ENCODE data around the gene CDC14A.
A peak's percentile ranks its signal among the peaks of the same experiment; 100 is the strongest.
"Not testable (repeated sequence)": the region's sequence is repeated elsewhere in the genome, so short reads cannot be mapped to it uniquely, and the experiment has no call there.

Gene CDC14A

DNA sequence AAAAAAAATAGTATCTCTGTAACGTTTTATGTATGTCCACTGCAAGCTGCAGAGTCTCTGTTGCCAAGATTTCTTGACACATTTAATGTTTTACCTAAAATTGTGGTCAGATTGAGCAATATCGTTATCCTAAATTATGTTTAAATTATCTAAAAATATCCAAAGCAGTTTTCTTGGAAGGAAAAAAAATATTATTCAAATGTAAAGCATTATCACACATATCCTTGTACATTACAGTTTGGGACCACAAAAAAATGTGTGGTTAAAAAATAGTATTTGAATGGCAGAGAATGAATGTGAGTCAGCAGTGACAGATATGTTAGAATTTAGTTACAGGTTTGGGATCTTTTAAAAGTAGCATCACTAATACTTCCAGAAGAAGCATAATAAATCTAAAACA is 21.2 kb upstream of the CDC14A start:
- DNase-seq (ENCODE audit: extremely low spot score, insufficient read length, low read depth); FAIRE-seq: not testable (repeated sequence)

DNA sequence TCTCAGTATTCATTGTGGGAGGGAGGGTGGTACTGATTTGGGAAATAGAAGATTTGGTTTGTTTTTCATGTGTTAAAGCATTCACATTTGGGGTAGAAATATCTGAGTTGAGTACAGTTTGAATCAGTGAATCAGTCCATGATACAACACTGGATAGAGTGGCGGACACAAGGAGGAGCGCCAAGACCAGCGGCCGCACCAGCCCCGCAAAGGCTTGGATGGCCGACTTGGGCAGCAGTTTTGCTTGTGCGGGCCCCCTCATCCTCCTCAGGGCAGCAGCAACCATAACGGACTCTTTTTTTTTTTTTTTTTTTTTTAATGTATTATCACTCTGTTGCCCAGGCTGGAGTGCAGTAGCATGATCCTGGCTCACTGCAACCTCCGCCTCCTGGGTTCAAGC is 20.0 kb upstream of the CDC14A start:
- DNase-seq (ENCODE audit: extremely low spot score, insufficient read length, low read depth): no peak
- FAIRE-seq: no peak

DNA sequence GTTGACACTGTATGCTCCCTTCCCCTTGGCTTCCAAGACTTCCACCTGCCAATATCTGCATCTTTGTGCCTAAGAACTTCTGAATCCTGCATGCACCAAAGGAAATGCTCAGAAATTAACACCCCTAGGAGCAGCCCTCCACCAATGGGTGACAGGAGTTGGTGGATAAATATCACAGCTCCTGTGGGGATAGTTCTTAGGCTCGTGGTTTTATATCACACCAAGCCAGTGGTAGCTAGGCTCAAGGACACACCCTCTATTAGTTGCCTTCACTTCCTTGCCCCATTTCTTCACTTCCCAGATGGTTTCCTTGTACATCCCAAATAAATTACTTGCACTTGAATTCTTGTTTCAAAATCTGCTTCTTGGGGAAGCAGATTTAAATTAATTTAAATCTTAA is 16.9 kb upstream of the CDC14A start:
- FAIRE-seq (no peak), DNase-seq (ENCODE audit: extremely low spot score, insufficient read length, low read depth) (no peak)

DNA sequence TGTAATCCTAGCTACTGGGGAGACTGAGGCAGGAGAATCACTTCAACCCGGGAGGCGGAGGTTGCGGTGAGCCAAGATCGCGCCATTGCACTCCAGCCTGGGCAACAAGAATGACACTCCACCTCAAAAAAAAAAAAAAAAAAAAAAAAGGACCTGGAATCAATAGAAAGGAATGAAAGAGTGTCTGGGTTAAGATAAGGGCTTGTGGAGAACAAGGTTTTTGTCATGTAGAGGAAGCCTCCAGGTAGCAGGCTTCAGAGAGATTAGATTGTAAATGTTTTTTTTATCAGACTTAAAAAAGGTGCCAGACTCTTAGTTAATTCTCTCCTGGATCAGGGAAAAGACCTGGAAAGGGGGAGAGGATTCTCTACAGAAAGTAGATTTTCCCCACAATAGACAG is 14.4 kb upstream of the CDC14A start:
- not testable (repeated sequence) for DNase-seq (ENCODE audit: extremely low spot score, insufficient read length, low read depth); FAIRE-seq

DNA sequence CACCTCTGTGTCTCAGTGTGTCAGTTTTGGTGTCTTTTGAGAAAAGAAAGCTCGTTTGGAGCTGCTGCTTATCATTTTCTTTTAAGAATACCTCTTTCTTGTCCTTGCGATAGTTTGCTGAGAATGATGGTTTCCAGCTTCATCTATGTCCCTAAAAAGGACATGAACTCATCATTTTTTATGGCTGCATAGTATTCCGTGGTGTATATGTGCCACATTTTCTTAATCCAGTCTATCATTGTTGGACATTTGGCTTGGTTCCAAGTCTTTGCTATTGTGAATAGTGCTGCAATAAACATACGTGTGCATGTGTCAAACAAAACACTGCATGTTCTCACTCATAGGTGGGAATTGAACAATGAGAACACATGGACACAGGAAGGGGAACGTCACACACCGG is 12.6 kb upstream of the CDC14A start:
- DNase-seq (ENCODE audit: extremely low spot score, insufficient read length, low read depth); FAIRE-seq: not testable (repeated sequence)

DNA sequence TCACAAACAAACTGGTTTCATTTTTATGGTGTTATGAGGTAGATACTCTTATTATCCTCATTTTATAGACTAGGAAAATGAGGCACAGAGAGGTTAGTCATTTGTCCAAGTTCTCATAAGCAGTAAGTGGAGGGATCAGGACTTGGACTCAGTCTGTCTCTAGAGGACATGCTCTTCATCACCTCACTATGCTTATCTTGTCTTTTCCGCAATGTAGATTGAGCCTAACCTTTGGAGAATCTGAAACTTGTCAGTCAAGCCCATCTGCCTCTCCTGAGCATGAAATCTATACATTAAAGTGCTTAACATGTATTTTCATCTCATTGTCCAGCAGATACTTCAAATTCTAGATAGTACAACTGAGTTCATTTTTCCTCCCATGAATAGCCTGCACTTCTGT is 11.8 kb upstream of the CDC14A start:
- FAIRE-seq: no peak

DNA sequence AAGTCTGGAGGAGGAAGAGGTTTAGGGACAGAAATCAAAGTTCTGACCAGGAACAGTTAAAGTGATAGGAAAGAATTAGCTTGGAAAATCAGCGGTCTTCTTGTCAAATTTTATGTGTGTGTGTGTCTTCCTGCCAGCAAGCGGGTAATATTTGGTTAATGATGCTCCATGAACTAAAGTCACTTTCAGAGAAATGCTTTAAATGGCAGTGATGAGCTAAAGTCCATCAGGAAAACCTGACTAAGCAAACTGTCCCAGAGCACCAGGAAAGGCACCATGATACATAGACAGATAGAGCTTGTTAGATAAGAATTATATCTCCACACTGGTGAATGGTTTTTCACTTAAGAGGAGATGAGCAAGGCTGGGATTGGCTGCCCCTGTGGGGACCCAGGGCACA is 10.0 kb upstream of the CDC14A start:
- DNase-seq (ENCODE audit: extremely low spot score, insufficient read length, low read depth) (no peak), FAIRE-seq (no peak)

More for the DNA sequence above, 11.8 kb upstream of the CDC14A start:
- DNase-seq (ENCODE audit: extremely low spot score, insufficient read length, low read depth): no peak

DNA sequence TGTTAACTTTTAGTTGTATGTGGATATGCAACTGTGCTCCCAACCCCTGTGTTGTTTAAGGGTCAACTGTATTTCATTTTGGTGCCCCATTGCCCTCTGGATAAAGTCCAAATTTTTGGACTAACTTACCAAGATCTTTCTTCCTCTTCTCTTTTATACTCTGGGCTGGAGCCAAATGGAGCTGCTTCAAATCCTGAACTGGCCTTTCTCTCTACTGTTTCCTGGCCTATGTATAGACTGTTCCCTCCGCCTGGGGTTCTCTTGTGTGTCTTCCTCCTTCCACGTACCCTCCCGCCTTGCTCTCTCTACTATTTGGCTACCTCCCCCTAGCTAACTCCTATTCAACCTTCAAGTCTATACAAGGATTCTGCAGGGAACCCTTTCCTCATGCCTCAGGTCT is 8.4 kb upstream of the CDC14A start:
- no peak for DNase-seq (ENCODE audit: extremely low spot score, insufficient read length, low read depth)
- FAIRE-seq: no peak

DNA sequence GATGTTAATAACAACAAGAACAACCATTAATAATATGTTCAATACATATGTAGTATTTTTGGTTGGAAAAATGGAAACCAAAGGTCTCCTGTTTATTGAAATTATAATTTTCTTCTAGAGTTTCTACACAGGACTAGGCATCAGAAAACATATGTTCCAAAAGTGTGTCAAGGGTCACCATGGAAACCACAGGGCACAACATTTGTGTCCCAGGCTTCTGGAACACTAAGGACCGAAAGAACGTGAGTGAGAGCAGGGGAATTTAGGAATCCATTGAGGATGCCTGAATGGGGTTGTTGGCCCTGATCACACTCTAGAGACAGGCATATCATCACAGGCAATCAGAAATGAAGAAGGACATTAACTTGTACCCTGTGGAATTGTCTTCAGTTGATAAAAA is 7.5 kb upstream of the CDC14A start:
- no peak for FAIRE-seq
- no peak for DNase-seq (ENCODE audit: extremely low spot score, insufficient read length, low read depth)

DNA sequence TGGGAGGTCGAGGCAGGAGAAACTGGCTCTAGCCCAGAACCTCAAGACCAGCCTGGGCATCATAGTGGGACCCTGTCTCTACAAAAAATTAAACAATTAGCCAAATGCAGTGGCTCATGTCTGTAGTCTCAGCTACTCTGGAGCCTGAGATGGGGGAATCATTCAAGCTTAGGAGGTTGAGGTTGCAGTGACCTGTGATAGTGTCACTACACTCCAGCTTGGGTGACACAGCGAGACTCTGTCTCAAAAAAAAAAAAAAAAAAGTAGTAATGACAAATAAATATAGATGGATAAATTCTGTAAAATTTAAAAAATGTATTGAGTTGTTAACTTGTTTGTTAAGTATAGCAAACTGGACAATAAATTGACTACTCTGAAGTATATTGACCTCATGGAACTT is 5.9 kb upstream of the CDC14A start:
- DNase-seq (ENCODE audit: extremely low spot score, insufficient read length, low read depth) (no peak), FAIRE-seq (no peak)

DNA sequence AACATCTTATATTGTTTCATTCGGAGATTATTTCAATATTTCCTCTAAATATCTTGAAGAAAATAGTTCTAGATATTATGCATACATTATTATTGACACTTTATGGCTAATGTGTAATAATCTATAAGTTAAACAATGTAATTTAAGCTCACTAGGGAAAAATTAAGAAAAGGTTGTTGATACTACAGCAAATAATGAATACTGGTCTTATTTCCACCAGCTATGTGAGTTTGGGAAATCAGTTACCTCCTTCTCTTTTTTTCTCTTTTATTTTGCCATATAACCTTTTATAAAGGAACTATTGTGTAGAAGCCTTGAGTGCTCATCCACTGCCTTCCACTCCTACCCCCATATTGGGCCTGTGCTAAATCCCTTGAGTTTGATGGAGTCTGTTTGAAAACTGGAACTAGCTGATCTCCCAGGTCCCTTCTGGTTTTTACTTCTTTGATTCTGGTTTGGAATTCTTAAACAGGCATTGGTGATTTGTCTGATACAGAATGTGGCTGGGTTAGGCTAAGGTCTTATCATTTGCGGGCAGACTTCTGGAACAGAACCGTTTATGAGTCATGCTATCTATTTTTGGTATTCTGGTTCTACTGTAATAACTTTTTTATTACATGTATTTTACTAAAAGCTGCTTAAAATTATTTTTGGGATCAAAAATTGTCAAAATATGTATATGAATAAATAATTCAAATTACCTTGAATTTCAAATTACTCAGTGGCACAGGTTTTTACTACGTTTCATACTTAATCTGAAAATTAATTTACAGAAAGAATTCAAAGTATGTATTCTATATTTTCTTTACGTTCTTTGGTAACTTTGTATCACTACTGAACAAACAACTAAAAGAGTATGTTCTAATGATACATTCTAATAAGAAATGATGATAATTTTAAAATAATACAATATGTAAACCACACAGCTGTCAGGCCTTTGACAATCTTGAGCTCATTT is 5.0 kb upstream of the CDC14A start:
- no peak for DNase-seq (ENCODE audit: extremely low spot score, insufficient read length, low read depth)
- FAIRE-seq: no peak

DNA sequence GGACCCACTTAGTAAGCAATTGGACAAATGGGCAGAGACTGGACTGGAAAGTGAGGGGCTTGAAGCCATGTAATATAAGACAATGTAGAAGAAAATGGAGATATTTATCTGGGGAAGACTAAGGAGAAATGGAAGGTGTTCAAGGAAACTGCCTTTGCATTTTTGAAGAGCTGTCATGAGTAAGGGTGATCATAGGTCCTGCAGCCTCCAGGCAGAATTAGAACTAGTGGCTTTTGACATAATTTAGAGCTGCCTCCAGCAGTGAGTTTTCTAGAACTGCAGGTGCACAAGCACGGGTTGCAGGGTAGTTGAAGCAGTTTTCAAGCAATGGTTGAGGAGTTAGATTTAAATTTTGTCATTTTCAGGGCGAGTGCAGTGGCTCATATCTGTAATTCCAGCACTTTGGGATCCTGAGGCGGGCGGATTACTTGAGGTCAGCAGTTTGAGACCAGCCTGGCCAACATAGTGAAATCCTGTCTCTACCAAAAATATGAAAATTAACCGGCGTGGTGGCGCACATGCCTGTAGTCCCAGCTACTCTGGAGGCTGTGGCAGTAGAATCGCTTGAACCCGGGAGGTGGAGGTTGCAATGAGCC is 3.7 kb upstream of the CDC14A start:
- no peak for FAIRE-seq
- no peak for DNase-seq (ENCODE audit: extremely low spot score, insufficient read length, low read depth)

DNA sequence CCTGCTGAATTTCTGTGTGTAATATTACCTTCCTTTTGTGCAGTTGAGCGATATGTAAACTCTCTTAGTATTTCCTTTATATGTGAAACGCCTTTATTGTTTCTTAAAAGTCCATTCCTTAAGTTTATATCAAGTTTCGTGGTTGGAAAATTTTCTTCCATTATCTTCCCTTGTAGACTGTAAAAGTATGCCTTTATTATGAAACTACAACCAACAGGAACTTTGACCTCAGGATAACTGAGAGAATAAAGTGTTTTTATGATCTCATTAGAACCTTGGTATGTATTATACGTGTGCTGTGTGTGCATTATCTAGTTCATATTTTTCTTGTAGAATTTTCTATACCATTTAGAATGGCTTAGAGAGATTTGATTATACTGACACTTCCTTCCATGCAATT is 3.1 kb upstream of the CDC14A start:
- DNase-seq (ENCODE audit: extremely low spot score, insufficient read length, low read depth): no peak
- no peak for FAIRE-seq

DNA sequence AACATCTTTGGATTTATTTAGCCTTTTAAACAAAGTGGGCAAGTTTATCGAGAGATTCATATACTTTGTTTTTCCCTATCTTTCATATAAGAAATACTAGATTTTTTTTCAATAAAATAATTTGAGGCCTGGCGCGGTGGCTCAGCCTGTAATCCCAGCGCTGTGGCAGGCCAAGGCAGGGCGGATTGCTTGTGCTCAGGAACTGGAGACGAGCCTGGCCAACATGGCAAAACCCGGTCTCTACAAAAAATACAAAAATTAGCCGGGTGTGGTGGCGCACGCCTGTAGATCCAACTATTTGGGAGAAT is 1.6 kb upstream of the CDC14A start:
- FAIRE-seq (no peak), DNase-seq (ENCODE audit: extremely low spot score, insufficient read length, low read depth) (no peak)

DNA sequence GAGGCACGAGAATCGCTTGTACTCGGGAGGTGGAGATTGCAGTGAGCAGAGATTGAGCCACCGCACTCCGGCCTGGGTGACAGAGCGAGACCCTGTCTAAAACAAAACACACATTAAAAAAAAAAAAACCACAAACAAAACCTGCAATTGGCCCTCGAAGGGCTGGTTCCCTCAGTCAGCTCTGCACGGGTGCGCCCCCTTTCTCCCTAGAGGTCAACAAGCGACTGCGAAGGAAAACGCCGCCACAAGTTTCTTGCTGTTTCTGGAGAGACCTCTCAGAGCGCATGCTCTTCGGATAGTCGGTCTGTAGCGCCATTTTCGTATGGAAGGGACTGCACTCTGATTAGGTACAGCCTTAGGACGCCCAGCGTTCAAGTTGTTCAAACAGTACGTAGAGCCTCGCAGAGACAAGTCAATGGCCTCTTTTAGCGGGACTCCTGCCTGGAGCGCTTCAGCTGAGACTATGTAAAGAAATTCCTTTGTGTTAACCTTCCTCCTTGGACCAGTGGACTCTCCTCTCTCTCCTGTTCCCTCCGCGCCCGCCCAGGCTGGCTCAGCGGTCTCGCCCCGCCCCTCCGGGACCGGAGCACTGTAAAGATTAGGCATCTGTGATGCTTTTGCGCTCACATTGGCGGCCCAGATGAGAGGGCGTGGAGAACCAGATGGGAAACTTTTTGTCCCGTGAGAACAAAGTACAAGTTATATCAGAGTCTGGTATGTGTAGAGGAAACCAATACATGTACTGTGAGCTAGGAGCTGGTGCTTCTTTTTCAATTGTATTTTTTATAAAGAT is 1.0 kb upstream of the CDC14A start:
- peak; percentile 72 for DNase-seq (ENCODE audit: extremely low spot score, insufficient read length, low read depth)
- peak; percentile 95 for FAIRE-seq

DNA sequence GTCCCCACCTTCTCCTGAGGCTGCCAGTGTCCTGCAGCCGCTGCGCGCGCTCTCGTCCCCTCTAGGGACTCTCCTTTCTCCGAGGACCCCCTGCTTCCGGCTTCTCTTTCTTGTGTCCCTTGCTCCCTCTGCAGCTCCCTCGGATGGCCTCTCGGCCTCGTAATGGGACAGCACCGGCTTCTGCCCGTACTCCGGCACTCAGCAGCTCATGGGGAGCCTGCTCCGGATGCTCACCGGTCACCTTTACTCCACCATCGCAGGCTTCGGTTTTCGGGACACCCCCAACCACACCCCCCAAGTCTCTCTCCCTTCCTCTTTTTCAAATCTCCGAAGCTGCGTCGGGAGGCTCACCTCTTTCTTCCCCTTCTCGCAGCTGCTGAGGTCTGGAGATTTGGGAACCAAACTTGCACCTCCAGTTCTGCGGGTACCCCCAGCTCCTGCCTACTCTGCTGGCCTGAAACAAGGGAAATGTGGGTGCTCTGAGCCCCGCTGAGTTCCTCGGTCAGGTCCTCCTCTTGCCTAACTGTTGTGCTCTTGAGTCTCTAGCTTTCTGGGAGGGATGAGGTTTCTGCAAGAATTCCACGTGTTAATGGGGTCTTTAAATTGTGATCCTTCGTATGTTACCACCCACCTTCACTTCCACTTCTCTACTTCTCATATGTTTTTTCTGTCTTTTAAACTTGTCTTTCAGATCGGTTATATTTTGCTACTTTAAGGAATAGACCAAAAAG is 930 bp downstream of the CDC14A start:
- peak; percentile 7 for DNase-seq (ENCODE audit: extremely low spot score, insufficient read length, low read depth)
- peak; percentile 75 for FAIRE-seq

DNA sequence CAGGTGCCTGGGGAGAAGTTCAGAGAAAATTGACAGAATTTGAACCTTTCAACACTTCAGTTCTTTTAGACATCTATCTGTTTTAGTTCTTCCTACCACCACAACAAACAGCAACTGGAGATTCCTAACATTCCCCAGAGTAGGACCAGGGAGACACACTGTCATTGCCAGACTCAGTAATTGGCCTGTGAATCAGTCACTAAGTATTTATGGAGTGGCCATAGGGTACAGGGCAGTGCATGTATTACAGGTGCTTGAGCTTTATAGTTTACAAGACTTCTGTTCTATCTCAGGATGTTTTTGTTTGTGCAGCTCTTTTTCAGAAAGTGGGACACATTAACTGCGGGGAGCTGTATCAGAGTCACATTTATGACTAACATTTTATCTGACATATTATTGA is 1.7 kb downstream of the CDC14A start:
- DNase-seq (ENCODE audit: extremely low spot score, insufficient read length, low read depth): no peak
- no peak for FAIRE-seq

DNA sequence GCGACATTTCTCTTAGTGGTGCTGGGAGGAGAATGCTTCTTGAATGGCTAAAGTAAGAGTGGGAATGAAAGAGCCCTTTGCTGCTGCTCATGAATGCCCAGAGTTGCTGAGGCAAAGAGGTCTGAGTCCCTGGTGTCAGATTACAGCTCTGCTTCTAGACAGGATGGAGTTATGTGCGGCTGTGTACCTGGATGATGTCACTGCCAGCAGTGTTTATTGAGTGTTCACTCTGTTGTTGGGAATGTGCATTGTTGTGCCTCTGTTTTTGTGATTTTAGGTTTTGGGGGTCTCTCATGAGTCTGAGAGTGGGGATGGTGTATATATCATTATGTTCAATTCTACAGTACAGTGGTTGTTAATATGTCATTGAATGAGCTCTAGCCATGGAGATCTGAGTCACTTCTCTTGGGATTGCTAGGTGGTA is 2.7 kb downstream of the CDC14A start:
- DNase-seq (ENCODE audit: extremely low spot score, insufficient read length, low read depth): no peak
- no peak for FAIRE-seq

DNA sequence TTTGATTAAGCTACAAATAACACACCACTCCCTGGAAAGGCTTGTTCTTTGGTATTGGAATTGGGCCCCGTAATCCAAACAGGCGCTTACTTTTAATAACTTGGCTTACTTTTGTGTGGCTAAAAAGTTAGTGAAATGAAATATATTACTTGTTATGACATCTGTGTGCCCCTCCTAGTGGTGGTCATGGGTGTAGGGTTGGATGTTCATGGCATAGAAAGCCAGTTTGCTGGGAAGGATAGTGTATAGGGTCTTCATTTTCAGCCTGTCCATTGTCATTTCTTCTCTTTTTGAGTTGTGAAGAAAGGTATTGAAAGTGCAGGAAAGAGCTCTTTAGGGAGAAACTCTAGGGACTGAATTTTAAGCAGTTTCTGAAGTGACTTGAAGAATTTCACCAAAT is 5.9 kb downstream of the CDC14A start:
- FAIRE-seq: no peak

DNA sequence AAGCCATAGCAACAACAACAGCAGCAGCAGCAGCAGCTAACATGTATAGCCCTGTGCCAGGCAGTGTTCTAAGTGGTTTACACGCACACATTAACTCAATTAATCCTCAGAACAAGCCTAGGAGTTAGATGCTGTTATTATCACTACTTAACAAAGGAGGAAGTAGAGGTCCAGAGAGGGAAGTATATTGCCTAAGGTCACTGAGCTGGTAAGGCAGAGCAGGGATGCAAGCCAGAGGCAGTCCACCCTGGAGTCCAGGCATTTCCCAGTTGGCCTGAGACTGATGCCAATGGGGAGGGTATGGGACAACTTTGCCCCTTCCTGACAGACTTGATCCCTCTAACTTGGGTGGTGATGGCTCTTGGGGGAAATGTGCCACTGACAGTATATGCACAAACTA is 6.8 kb downstream of the CDC14A start:
- FAIRE-seq (no peak), DNase-seq (ENCODE audit: extremely low spot score, insufficient read length, low read depth) (no peak)

More for the DNA sequence above, 5.9 kb downstream of the CDC14A start:
- DNase-seq (ENCODE audit: extremely low spot score, insufficient read length, low read depth): no peak
